ENCODE results near the gene VAT1L.

The VAT1L gene

GRCh38 chr16:77986011-77986740 is 197.8 kb downstream of the VAT1L start:
- H3K4me3 ChIP-seq (ENCODE audit: low read length) = no peak overlapping the region

GRCh38 chr16:77987810-77988209 is 199.4 kb downstream of the VAT1L start:
- Histone ChIP-seq H3K4me3 (ENCODE audit: low read length) (no peak overlapping the region), H3F3A (ENCODE audit: control insufficient read depth, insufficient read depth) (no peaks in the 10 kb centered on the region), H3K36me3 (ENCODE audit: control insufficient read depth, low read length) (no peaks in the 10 kb centered on the region), H3K27ac (ENCODE audit: low read depth, low read length) (no peak overlapping the region), H3K4me2 (ENCODE audit: low read length) (no peak overlapping the region), H3K9me3 (ENCODE audit: control insufficient read depth, insufficient read depth, low read length) (no peaks in the 10 kb centered on the region), H4K20me1 (ENCODE audit: control insufficient read depth, insufficient read depth, low read depth, low read length) (no peaks in the 10 kb centered on the region), H3K9me2 (replicated peaks; ENCODE audit: control insufficient read depth, low read length) (no peaks in the 10 kb centered on the region), H3K4me1 (ENCODE audit: control insufficient read depth, low read length) (no peaks in the 10 kb centered on the region), H3K27me3 (ENCODE audit: control insufficient read depth, low read length) (no peaks in the 10 kb centered on the region; the same call in 1 of the 2 replicates), H3K79me2 (ENCODE audit: control insufficient read depth, low read length) (no peaks in the 10 kb centered on the region)
- TF ChIP-seq CTCF (IDR thresholded peaks at IDR 0.05; ENCODE audit: low read depth, low read length, poor library complexity, severe bottlenecking) (no peak), EZH2phosphoT487 (IDR thresholded peaks at IDR 0.05; ENCODE audit: borderline replicate concordance, low read length) (no peak)

More at GRCh38 chr16:77986011-77986740, 197.8 kb downstream of the VAT1L start:
- H3K4me2 ChIP-seq (ENCODE audit: low read length) = no peak overlapping the region
- no peaks in the 10 kb centered on the region for H4K20me1 ChIP-seq (ENCODE audit: control insufficient read depth, insufficient read depth, low read depth, low read length)
- no peak for TF ChIP-seq EZH2phosphoT487 (IDR thresholded peaks at IDR 0.05; ENCODE audit: borderline replicate concordance, low read length)
- TF ChIP-seq CTCF (IDR thresholded peaks at IDR 0.05; ENCODE audit: low read depth, low read length, poor library complexity, severe bottlenecking) = no peak
- H3K9me2 ChIP-seq (replicated peaks; ENCODE audit: control insufficient read depth, low read length) = no peaks in the 10 kb centered on the region
- H3K9me3 ChIP-seq (ENCODE audit: control insufficient read depth, insufficient read depth, low read length) = no peaks in the 10 kb centered on the region
- H3K36me3 ChIP-seq (ENCODE audit: control insufficient read depth, low read length) = no peaks in the 10 kb centered on the region
- H3F3A ChIP-seq (ENCODE audit: control insufficient read depth, insufficient read depth) = no peaks in the 10 kb centered on the region
- H3K27me3 ChIP-seq (ENCODE audit: control insufficient read depth, low read length) = no peaks in the 10 kb centered on the region; the same call in 1 of the 2 replicates
- H3K27ac ChIP-seq (ENCODE audit: low read depth, low read length) = no peak overlapping the region
- H3K4me1 ChIP-seq (ENCODE audit: control insufficient read depth, low read length) = no peaks in the 10 kb centered on the region
- no peaks in the 10 kb centered on the region for H3K79me2 ChIP-seq (ENCODE audit: control insufficient read depth, low read length)

GRCh38 chr16:77989846-77990245 is 201.5 kb downstream of the VAT1L start:
- no peaks in the 10 kb centered on the region for H3K9me2 ChIP-seq (replicated peaks; ENCODE audit: control insufficient read depth, low read length)
- H3K36me3 ChIP-seq (ENCODE audit: control insufficient read depth, low read length) = no peaks in the 10 kb centered on the region
- TF ChIP-seq EZH2phosphoT487 (IDR thresholded peaks at IDR 0.05; ENCODE audit: borderline replicate concordance, low read length) (no peak), CTCF (IDR thresholded peaks at IDR 0.05; ENCODE audit: low read depth, low read length, poor library complexity, severe bottlenecking) (no peak)
- H4K20me1 ChIP-seq (ENCODE audit: control insufficient read depth, insufficient read depth, low read depth, low read length) = no peaks in the 10 kb centered on the region
- H3F3A ChIP-seq (ENCODE audit: control insufficient read depth, insufficient read depth) = no peaks in the 10 kb centered on the region
- H3K4me1 ChIP-seq (ENCODE audit: control insufficient read depth, low read length) = no peaks in the 10 kb centered on the region
- H3K79me2 ChIP-seq (ENCODE audit: control insufficient read depth, low read length) = no peaks in the 10 kb centered on the region
- no peak overlapping the region for H3K27ac ChIP-seq (ENCODE audit: low read depth, low read length)
- H3K27me3 ChIP-seq (ENCODE audit: control insufficient read depth, low read length) = no peaks in the 10 kb centered on the region; the same call in 1 of the 2 replicates
- no peak overlapping the region for H3K4me3 ChIP-seq (ENCODE audit: low read length)
- H3K9me3 ChIP-seq (ENCODE audit: control insufficient read depth, insufficient read depth, low read length) = no peaks in the 10 kb centered on the region
- no peak overlapping the region for H3K4me2 ChIP-seq (ENCODE audit: low read length)
